SK-N-SH treated with all-trans-retinoic acid at 6 μM for 48 hours (cell line): Measurements from ENCODE around the gene SYCP2L.

Experiments
- CREB5 ChIP-seq: fragments of 250-450 bp; sonication (Bioruptor Pico); IDR thresholded peaks from 2 replicates; pipeline ENCODE4 v1.5.1; 2020; ENCODE audit warnings: low read depth, mild to moderate bottlenecking, moderate library complexity
- ISL1 ChIP-seq: fragments of 250-450 bp; sonication (Bioruptor Pico); IDR thresholded peaks from 2 replicates; pipeline ENCODE4 v2.1.2; 2022; ENCODE audit warnings: mild to moderate bottlenecking, moderate library complexity
- PATZ1 ChIP-seq: fragments of 250-450 bp; sonication (Bioruptor Pico); IDR thresholded peaks from 2 replicates; pipeline ENCODE4 v1.8.0; 2020; ENCODE audit warnings: mild to moderate bottlenecking, moderate library complexity, borderline replicate concordance
- SNAI2 ChIP-seq: fragments of 250-450 bp; sonication (Bioruptor Pico); IDR thresholded peaks from 2 replicates; pipeline ENCODE4 v1.5.0; 2020; ENCODE audit warnings: mild to moderate bottlenecking, moderate library complexity
- ZC3H10 ChIP-seq: fragments of 250-450 bp; sonication (Bioruptor Pico); IDR thresholded peaks from 2 replicates; pipeline ENCODE4 v1.5.1; 2021; ENCODE audit warnings: mild to moderate bottlenecking, moderate library complexity

GRCh38 chr6:11002176-11002575 is 115.3 kb downstream of the SYCP2L start:
- TF ChIP-seq PATZ1 (CRISPR knock-in tag): no peak
- TF ChIP-seq ZC3H10 (CRISPR knock-in tag): no peak
- TF ChIP-seq SNAI2 (CRISPR knock-in tag): no peak
- TF ChIP-seq CREB5: no peak
- no peak for TF ChIP-seq ISL1 (CRISPR knock-in tag)
